GM19238 (cell line): Measurements from ENCODE around the gene FAM170B.

Experiments
- DNase-seq: peaks from one replicate; pipeline ENCODE4 v3.0.0; 2011; ENCODE audit warnings: low spot score; ENCODE audit not compliant: insufficient read length

Gene FAM170B

GRCh38 chr10:49123981-49124950, 9.6 kb downstream of the FAM170B start:
- DNase-seq, result no peak

- DNase-seq, result no peak
Measured at GRCh38 chr10:49120911-49121310, 12.9 kb downstream of the FAM170B start.

GRCh38 chr10:49119746-49120145, 14.1 kb downstream of the FAM170B start:
- no peak for DNase-seq

GRCh38 chr10:49118430-49119074, 15.3 kb downstream of the FAM170B start:
- no peak for DNase-seq

GRCh38 chr10:49117376-49118070, 16.3 kb downstream of the FAM170B start:
- no peak for DNase-seq

GRCh38 chr10:49116509-49117375, 17.1 kb downstream of the FAM170B start:
- DNase-seq, result no peak

GRCh38 chr10:49115796-49116508, 17.9 kb downstream of the FAM170B start:
- DNase-seq, result no peak

GRCh38 chr10:49115015-49115795, 18.6 kb downstream of the FAM170B start, which contains the start of gene VSTM4:
VSTM4 (minus strand) TSS chr10:49115522; CDS start chr10:49115485, 37 bp downstream.
- peak; percentile 30 for DNase-seq

GRCh38 chr10:49114718-49115014, 19.2 kb downstream of the FAM170B start:
- no peak for DNase-seq

GRCh38 chr10:49113741-49114141, 20.1 kb downstream of the FAM170B start:
- DNase-seq, result no peak

- DNase-seq, result no peak
Measured at GRCh38 chr10:49112851-49113250, 21.0 kb downstream of the FAM170B start.

- no peak for DNase-seq
Measured at GRCh38 chr10:49112098-49112497, 21.7 kb downstream of the FAM170B start.

- DNase-seq, result no peak
Measured at GRCh38 chr10:49111320-49111698, 22.5 kb downstream of the FAM170B start.

- no peak for DNase-seq
Measured at GRCh38 chr10:49110684-49111319, 23.0 kb downstream of the FAM170B start.

- no peak for DNase-seq
Measured at GRCh38 chr10:49109669-49110340, 24.0 kb downstream of the FAM170B start.

GRCh38 chr10:49108656-49109055, 25.2 kb downstream of the FAM170B start:
- no peak for DNase-seq

GRCh38 chr10:49107887-49108267, 25.9 kb downstream of the FAM170B start:
- DNase-seq, result no peak

- DNase-seq, result no peak
Measured at GRCh38 chr10:49107111-49107886, 26.5 kb downstream of the FAM170B start.
